SK-N-SH treated with all-trans-retinoic acid at 6 μM for 48 hours (cell line): ENCODE results near the gene PGF.
A peak's percentile ranks its signal among the peaks of the same experiment; 100 is the strongest.

Source experiments
- ATAC-seq: fragments of 200-7000 bp; cut with Tn5 transposase; 3 replicates; pipeline ENCODE4 v1.9.1; 2020; ENCODE audit warnings: mild to moderate bottlenecking, moderate library complexity
- ARNTL ChIP-seq: fragments of 450-650 bp; formaldehyde crosslinking; IDR thresholded peaks from 2 replicates; pipeline ENCODE4 v1.5.0; 2020; ENCODE audit warnings: low read depth, mild to moderate bottlenecking, moderate library complexity, borderline replicate concordance
- BACH2 ChIP-seq: fragments of 250-450 bp; sonication (Bioruptor Pico); IDR thresholded peaks from 2 replicates; pipeline ENCODE4 v1.9.0; 2021; ENCODE audit warnings: mild to moderate bottlenecking, borderline replicate concordance
- CSDC2 ChIP-seq: fragments of 250-450 bp; sonication (Bioruptor Pico); IDR thresholded peaks from 2 replicates; pipeline ENCODE4 v1.5.0; 2020; ENCODE audit warnings: mild to moderate bottlenecking, moderate library complexity
- CSRNP3 ChIP-seq: fragments of 250-450 bp; sonication (Bioruptor Pico); IDR thresholded peaks from 2 replicates; pipeline ENCODE4 v1.5.1; 2021; ENCODE audit warnings: mild to moderate bottlenecking, moderate library complexity
- ESRRG ChIP-seq: fragments of 250-450 bp; sonication (Bioruptor Pico); IDR thresholded peaks from 2 replicates; pipeline ENCODE4 v1.6.1; 2021; ENCODE audit warnings: mild to moderate bottlenecking
- GLIS3 ChIP-seq: fragments of 250-450 bp; sonication (Bioruptor Pico); IDR thresholded peaks from 2 replicates; pipeline ENCODE4 v1.5.0; 2020; ENCODE audit warnings: mild to moderate bottlenecking, moderate library complexity
- ISL1 ChIP-seq: fragments of 250-450 bp; sonication (Bioruptor Pico); IDR thresholded peaks from 2 replicates; pipeline ENCODE4 v2.1.2; 2022; ENCODE audit warnings: mild to moderate bottlenecking, moderate library complexity
- OSR1 ChIP-seq: fragments of 250-450 bp; sonication (Bioruptor Pico); IDR thresholded peaks from 2 replicates; pipeline ENCODE4 v1.8.0; 2022; ENCODE audit warnings: moderate library complexity, mild to moderate bottlenecking, inconsistent platforms
- PPARA ChIP-seq: fragments of 250-450 bp; sonication (Bioruptor Pico); IDR thresholded peaks from 2 replicates; pipeline ENCODE4 v1.5.0; 2020; ENCODE audit warnings: mild to moderate bottlenecking, borderline replicate concordance
- RARB ChIP-seq: fragments of 250-450 bp; sonication (Bioruptor Pico); IDR thresholded peaks from 2 replicates; pipeline ENCODE4 v1.8.0; 2021; ENCODE audit warnings: mild to moderate bottlenecking, moderate library complexity
- SNAI2 ChIP-seq: fragments of 250-450 bp; sonication (Bioruptor Pico); IDR thresholded peaks from 2 replicates; pipeline ENCODE4 v1.5.0; 2020; ENCODE audit warnings: mild to moderate bottlenecking, moderate library complexity
- TCF4 ChIP-seq: fragments of 250-450 bp; sonication (Bioruptor Pico); IDR thresholded peaks from 2 replicates; pipeline ENCODE4 v1.8.0; 2021; ENCODE audit warnings: mild to moderate bottlenecking, moderate library complexity, borderline replicate concordance
- TOX ChIP-seq: fragments of 250-450 bp; sonication (Bioruptor Pico); IDR thresholded peaks from 2 replicates; pipeline ENCODE4 v1.8.0; 2021; ENCODE audit warnings: mild to moderate bottlenecking, moderate library complexity, borderline replicate concordance
- ZC3H10 ChIP-seq: fragments of 250-450 bp; sonication (Bioruptor Pico); IDR thresholded peaks from 2 replicates; pipeline ENCODE4 v1.5.1; 2021; ENCODE audit warnings: mild to moderate bottlenecking, moderate library complexity
- ZFP3 ChIP-seq: fragments of 250-450 bp; sonication (Bioruptor Pico); IDR thresholded peaks from 2 replicates; pipeline ENCODE4 v1.5.0; 2020; ENCODE audit warnings: mild to moderate bottlenecking, moderate library complexity
- ZFP30 ChIP-seq: fragments of 450-650 bp; formaldehyde crosslinking; IDR thresholded peaks from 2 replicates; pipeline ENCODE4 v1.5.0; 2022; ENCODE audit warnings: mild to moderate bottlenecking, moderate library complexity
- ZNF565 ChIP-seq: fragments of 450-650 bp; formaldehyde crosslinking; conservative IDR thresholded peaks from 2 replicates; pipeline ENCODE4 v1.5.0; 2020; ENCODE audit warnings: low read depth, mild to moderate bottlenecking, moderate library complexity
- ZNF8 ChIP-seq: fragments of 450-650 bp; formaldehyde crosslinking; IDR thresholded peaks from 2 replicates; pipeline ENCODE4 v1.5.0; 2020; ENCODE audit warnings: mild to moderate bottlenecking, moderate library complexity
- TF ChIP-seq, protein P1 (sequence below): fragments of 250-450 bp; sonication (Bioruptor Pico); IDR thresholded peaks from 2 replicates; pipeline ENCODE4 v1.8.0; 2020; ENCODE audit warnings: mild to moderate bottlenecking, moderate library complexity, borderline replicate concordance
- TF ChIP-seq, protein P2 (sequence below): fragments of 250-450 bp; sonication (Bioruptor Pico); IDR thresholded peaks from 2 replicates; pipeline ENCODE4 v1.8.0; 2021; ENCODE audit warnings: low read depth, mild to moderate bottlenecking, moderate library complexity, borderline replicate concordance
- TF ChIP-seq, protein P3 (sequence below): fragments of 250-450 bp; sonication (Bioruptor Pico); IDR thresholded peaks from 2 replicates; pipeline ENCODE4 v1.5.1; 2020; ENCODE audit warnings: low read depth, mild to moderate bottlenecking, moderate library complexity

The PGF gene

DNA sequence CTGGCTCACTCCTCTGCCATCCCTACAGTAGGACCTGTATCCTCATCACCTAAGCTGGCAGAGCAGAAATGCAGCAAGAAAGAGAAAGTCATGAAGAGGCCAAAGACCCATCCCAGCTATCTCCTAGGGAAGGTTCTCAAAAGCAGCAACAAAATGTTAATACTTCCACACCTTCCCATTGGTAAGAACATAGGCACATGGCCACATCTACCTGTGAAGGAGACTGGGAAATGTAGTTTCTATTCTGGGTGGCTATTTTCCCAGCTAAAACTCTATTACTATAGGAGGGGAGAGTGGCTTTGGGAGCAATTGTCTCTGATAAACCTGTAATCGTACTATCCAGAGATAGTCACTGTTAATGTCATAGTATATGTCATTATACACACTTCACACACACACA, 33.6 kb upstream of the PGF start:
- ATAC-seq: no peak
- TF ChIP-seq TOX: no peak
- no peak for TF ChIP-seq ZNF8 (CRISPR knock-in tag)
- no peak for TF ChIP-seq GLIS3 (CRISPR knock-in tag)
- TF ChIP-seq, protein P1, sequence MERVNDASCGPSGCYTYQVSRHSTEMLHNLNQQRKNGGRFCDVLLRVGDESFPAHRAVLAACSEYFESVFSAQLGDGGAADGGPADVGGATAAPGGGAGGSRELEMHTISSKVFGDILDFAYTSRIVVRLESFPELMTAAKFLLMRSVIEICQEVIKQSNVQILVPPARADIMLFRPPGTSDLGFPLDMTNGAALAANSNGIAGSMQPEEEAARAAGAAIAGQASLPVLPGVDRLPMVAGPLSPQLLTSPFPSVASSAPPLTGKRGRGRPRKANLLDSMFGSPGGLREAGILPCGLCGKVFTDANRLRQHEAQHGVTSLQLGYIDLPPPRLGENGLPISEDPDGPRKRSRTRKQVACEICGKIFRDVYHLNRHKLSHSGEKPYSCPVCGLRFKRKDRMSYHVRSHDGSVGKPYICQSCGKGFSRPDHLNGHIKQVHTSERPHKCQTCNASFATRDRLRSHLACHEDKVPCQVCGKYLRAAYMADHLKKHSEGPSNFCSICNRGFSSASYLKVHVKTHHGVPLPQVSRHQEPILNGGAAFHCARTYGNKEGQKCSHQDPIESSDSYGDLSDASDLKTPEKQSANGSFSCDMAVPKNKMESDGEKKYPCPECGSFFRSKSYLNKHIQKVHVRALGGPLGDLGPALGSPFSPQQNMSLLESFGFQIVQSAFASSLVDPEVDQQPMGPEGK (CRISPR knock-in tag): no peak
- no peak for TF ChIP-seq ZNF565 (CRISPR knock-in tag)
- TF ChIP-seq ESRRG (CRISPR knock-in tag): no peak
- no peak for TF ChIP-seq BACH2 (CRISPR knock-in tag)
- TF ChIP-seq TCF4: no peak
- no peak for TF ChIP-seq ZC3H10 (CRISPR knock-in tag)
- no peak for TF ChIP-seq ZFP3 (CRISPR knock-in tag)
- no peak for TF ChIP-seq SNAI2 (CRISPR knock-in tag)
- TF ChIP-seq ZFP30 (CRISPR knock-in tag): no peak
- TF ChIP-seq, protein P2, sequence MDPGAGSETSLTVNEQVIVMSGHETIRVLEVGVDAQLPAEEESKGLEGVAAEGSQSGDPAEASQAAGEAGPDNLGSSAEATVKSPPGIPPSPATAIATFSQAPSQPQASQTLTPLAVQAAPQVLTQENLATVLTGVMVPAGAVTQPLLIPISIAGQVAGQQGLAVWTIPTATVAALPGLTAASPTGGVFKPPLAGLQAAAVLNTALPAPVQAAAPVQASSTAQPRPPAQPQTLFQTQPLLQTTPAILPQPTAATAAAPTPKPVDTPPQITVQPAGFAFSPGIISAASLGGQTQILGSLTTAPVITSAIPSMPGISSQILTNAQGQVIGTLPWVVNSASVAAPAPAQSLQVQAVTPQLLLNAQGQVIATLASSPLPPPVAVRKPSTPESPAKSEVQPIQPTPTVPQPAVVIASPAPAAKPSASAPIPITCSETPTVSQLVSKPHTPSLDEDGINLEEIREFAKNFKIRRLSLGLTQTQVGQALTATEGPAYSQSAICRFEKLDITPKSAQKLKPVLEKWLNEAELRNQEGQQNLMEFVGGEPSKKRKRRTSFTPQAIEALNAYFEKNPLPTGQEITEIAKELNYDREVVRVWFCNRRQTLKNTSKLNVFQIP (CRISPR knock-in tag): no peak
- no peak for TF ChIP-seq RARB (CRISPR knock-in tag)

DNA sequence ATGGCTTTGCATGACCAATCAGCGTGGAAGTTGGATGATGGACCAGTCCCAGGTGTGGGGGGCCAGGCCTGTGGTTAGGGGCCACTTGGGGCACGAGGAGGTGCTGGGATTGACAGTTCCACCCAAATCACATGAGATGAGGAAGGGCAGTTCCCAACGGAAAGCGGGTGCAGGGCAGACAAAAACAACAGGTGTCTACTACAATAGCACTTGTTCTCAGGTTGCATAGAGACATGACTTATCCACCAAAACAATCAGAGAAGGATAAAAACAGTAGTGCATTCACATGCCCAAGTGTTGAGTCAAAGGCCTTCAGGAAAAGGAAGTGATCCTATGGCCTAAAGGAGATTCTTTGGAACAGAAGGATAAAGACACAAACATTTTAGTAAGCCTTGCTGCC, 32.7 kb upstream of the PGF start:
- peak; percentile 84 for ATAC-seq
- no peak for TF ChIP-seq ZNF8 (CRISPR knock-in tag)
- no peak for TF ChIP-seq TCF4
- TF ChIP-seq ZFP3 (CRISPR knock-in tag): no peak
- TF ChIP-seq TOX: no peak
- TF ChIP-seq ZC3H10 (CRISPR knock-in tag): no peak
- TF ChIP-seq BACH2 (CRISPR knock-in tag): no peak
- TF ChIP-seq, protein P1 (CRISPR knock-in tag): no peak
- TF ChIP-seq, protein P3, sequence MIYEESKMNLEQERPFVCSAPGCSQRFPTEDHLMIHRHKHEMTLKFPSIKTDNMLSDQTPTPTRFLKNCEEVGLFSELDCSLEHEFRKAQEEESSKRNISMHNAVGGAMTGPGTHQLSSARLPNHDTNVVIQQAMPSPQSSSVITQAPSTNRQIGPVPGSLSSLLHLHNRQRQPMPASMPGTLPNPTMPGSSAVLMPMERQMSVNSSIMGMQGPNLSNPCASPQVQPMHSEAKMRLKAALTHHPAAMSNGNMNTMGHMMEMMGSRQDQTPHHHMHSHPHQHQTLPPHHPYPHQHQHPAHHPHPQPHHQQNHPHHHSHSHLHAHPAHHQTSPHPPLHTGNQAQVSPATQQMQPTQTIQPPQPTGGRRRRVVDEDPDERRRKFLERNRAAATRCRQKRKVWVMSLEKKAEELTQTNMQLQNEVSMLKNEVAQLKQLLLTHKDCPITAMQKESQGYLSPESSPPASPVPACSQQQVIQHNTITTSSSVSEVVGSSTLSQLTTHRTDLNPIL (CRISPR knock-in tag): no peak
- no peak for TF ChIP-seq RARB (CRISPR knock-in tag)
- TF ChIP-seq ESRRG (CRISPR knock-in tag): no peak
- no peak for TF ChIP-seq OSR1
- TF ChIP-seq PPARA (CRISPR knock-in tag): no peak
- TF ChIP-seq SNAI2 (CRISPR knock-in tag): no peak
- TF ChIP-seq, protein P2 (CRISPR knock-in tag): no peak
- no peak for TF ChIP-seq GLIS3 (CRISPR knock-in tag)
- no peak for TF ChIP-seq ARNTL
- no peak for TF ChIP-seq ISL1 (CRISPR knock-in tag)
- TF ChIP-seq CSDC2 (CRISPR knock-in tag): no peak
- no peak for TF ChIP-seq ZNF565 (CRISPR knock-in tag)
- TF ChIP-seq, all 23 proteins: peak for 0

DNA sequence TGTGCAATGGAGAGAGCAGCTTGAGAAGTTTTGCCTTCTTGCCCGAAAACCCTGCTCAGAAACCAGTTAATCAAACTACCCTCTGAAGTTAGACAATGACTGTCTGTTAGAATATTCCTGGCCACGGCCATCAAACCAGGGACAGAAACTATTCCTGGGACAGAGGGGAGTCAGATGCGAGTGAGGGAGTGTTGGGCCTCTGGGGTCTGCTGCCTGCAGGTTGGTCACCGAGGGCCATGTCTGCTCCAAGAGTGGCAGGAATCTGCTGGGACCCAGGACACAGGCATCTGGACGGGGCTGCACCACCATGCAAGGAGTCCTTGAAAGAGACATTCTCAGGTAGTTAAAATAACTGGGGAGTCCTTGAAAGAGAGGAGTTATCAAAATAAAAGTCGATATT, 30.4 kb upstream of the PGF start:
- no peak for ATAC-seq
- TF ChIP-seq PPARA (CRISPR knock-in tag) (no peak), ARNTL (no peak), CSRNP3 (CRISPR knock-in tag) (no peak), TCF4 (no peak), TOX (no peak), GLIS3 (CRISPR knock-in tag) (no peak), BACH2 (CRISPR knock-in tag) (no peak), RARB (CRISPR knock-in tag) (no peak)
- TF ChIP-seq, protein P1 (CRISPR knock-in tag): no peak
- TF ChIP-seq, protein P3 (CRISPR knock-in tag): no peak
- TF ChIP-seq, protein P2 (CRISPR knock-in tag): no peak
